Testis (tissue), 2 donors: Measurements from ENCODE around the gene ZNG1C.
"Not testable (repeated sequence)": the region's sequence is repeated elsewhere in the genome, so short reads cannot be mapped to it uniquely, and the experiment has no call there.

Experiments
- POLR2A ChIP-seq: fragments of 450-650 bp; IDR thresholded peaks from one replicate; pipeline ENCODE4 v1.6.1; 2017; ENCODE audit warnings: antibody characterized with exemption, mild to moderate bottlenecking, moderate library complexity
- TF ChIP-seq, protein P1 (sequence below), 3 experiments: fragments of 450-650 bp in 2 of 3; fragments of 200-600 bp in 1 of 3; sonication (generic) in 1 of 3; IDR thresholded peaks; one replicate each; pipeline ENCODE4 v1.5.1; 2016 to 2019; ENCODE audit warnings: antibody characterized with exemption in 3 of 3, mild to moderate bottlenecking in 2 of 3, moderate library complexity in 1 of 3

DNA sequence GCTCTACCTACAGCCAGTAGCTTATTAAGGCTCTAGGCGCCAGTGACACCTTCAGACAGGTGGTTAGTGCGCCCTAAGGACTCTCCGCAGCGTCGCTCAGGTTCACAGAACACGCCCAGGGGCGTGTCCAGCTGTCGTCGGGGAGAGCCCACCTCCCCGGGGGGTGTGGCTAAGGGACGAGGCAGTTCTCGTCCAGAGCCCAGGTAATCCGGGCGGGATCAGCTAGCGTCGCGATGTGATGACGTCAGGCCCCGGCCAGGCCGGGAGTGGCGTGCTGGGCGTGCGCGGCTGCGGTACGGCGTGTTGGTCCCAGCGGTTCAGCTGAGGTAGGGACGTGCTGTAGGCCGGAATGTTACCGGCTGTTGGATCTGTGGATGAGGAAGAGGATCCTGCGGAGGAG, at the start of gene ZNG1C:
- TF ChIP-seq, protein P1, sequence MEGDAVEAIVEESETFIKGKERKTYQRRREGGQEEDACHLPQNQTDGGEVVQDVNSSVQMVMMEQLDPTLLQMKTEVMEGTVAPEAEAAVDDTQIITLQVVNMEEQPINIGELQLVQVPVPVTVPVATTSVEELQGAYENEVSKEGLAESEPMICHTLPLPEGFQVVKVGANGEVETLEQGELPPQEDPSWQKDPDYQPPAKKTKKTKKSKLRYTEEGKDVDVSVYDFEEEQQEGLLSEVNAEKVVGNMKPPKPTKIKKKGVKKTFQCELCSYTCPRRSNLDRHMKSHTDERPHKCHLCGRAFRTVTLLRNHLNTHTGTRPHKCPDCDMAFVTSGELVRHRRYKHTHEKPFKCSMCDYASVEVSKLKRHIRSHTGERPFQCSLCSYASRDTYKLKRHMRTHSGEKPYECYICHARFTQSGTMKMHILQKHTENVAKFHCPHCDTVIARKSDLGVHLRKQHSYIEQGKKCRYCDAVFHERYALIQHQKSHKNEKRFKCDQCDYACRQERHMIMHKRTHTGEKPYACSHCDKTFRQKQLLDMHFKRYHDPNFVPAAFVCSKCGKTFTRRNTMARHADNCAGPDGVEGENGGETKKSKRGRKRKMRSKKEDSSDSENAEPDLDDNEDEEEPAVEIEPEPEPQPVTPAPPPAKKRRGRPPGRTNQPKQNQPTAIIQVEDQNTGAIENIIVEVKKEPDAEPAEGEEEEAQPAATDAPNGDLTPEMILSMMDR (IDR thresholded peaks at IDR 0.05) = not testable (repeated sequence)
- TF ChIP-seq POLR2A = not testable (repeated sequence)
